Fibroblast of gingiva (primary cell): ENCODE results near the gene TIGD1.
A peak's percentile ranks its signal among the peaks of the same experiment; 100 is the strongest.

ENCODE experiments used
- DNase-seq: peaks from one replicate; pipeline ENCODE4 v3.0.0-alpha.2; 2011; ENCODE audit warnings: low read depth

TIGD1 gene

DNA sequence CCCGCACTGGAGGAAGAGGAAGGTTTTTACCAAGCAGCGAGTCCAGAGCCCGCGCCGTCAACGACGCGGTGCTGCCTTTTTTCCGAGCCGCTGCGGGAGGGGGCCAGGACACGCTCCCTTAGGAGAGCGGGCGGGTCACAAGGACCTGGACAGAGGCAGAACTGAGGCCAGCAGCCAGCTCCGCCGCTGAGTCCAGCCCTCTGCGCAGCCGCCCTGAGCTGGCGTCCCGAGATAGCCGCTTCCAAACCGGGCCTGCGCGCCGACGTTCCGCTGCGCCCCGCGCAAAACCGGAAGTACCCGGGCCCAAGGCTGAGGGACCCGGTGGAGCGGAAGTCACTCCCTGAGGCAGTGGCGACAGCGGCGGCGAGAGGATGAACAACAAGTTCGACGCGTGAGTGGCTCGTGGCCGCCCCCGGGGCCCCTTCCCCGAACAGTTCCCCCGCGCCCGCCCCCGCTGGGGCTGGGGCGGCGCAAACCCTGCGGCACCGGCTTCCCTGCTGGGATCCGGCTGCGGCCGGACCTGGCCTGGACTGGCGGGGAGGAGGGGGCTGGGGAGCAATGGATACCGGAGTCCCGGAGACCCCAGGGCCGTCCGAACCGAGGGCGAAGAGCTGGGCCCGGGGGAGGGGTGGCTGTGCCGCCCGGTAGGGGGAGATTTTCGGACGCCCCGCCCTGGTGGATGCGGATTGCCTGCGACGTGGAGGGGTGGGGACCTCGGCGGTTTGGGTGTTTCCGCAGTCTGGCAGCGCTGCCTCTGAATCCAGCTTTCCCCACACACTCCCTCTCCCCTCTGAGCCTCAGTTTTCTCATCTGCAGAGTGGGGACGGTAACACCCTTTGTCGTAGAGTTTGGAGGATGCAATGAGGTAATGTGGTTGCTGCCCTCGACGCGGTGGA lies at the start of gene TIGD1, which contains the start of gene EIF4E2:
TIGD1 (minus strand) TSS at position 204 of the 896 bp plus-strand sequence. CDS start 675 bp downstream, outside the sequence.
EIF4E2 (plus strand) TSS at position 336 of the 896 bp plus-strand sequence; CDS start at position 372, 36 bp downstream.
- peak; percentile 95 for DNase-seq

DNA sequence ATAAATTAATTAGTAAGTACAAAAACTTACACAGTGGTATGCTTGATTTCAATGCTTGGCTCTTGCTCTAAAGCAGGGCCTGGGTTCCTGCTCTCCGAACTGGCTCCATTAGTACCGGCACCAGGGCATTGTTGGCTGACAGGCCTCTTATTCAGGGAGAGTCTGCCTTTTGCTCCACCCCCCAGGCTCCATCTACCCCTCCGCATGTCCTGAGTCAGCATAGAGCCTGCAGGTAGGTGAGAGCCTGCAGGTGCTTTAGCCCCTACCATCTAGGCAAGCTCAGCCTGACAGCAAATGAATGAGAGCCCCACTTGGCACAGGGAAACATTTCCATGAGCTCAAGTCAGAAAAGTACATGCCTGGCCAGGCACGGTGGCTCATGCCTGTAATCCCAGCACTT lies 47.9 kb upstream of the TIGD1 start:
- DNase-seq = no peak

DNA sequence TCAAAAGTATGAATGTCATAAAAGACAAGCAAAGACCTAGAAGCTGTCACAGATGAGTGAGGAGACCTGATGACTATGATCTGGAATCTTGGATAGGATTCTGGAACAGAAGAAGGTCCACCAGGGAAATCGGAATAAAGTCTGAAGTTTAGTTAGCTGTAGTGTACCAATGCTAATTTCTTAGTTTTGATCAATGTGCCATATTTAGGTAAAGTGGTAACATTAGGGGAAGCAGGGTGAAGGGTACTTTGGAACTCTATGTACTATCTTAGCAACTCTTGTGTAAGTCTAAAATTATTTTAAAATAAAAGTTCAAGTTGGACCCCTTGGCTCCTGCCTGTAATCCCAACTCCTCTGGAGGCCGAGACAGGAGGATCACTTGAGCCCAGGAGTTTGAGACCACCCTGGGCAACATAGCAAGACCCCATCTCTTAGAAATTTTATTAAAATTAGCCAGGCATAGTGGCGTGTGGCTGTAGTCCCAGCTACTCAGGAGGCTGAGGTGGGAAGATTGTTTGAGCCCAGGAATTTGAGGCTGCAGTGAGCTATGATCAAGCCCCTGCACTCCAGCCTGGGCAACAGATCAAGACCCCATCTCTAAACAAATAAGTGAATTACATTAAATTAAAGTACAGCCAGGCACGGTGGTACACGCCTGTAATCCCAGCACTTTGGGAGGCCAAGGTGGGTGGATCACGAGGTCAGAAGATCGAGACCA lies 47.2 kb upstream of the TIGD1 start:
- no peak for DNase-seq

- DNase-seq = no peak
Observed at GRCh38 chr2:232593982-232594381, 43.6 kb upstream of the TIGD1 start.

DNA sequence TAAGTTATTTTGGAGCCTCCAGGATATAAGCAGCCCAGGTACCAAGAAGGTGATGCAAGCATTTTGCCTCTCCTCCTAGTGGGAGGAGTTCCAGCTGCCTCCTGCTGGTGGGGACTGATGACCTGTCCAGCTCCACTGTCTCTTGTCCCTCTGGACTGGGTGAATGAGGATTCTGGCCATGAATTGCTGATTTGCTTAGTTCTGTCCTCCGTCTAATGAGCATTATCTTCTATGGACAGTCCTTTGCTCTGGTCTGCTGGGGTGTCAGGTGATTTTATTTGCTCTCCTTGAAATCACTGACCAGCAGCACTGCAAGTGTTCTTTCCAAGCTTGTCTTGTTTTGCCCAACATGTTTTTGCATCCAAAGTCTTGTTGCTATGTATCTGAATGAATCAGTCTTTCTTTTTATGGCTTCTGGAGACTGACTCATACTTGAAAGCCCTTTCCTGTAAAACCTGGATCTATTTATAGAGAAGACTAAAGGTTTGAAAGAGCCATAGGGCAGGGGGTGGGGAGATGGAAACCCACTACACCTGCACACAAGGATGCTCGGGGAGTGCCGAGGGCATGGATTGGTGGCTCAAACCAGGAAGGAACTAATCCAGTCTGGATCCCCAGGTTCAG lies 42.5 kb upstream of the TIGD1 start:
- peak; percentile 66 for DNase-seq

- DNase-seq = peak; percentile 83
Observed at GRCh38 chr2:232588680-232589585, 38.6 kb upstream of the TIGD1 start.

DNA sequence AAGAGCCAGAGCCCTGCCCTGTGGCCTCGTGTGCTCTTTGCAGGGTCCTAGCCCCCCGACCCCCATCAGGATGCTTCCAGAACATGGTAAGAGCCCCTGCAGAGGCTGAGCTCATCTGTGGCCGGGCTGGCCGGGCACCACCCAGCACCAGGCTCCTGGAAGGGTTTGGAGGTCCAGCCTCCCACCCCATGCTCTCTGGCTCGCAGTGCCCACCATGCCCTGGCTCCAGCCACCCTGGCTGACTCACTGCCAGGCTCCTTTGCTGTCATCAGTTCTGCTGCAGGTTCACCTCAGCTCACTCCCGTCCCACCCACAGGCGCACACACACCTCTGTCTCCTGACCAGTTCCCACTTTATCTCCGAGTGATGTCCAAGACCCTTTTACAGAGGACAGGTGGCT lies 37.7 kb upstream of the TIGD1 start:
- no peak for DNase-seq

DNA sequence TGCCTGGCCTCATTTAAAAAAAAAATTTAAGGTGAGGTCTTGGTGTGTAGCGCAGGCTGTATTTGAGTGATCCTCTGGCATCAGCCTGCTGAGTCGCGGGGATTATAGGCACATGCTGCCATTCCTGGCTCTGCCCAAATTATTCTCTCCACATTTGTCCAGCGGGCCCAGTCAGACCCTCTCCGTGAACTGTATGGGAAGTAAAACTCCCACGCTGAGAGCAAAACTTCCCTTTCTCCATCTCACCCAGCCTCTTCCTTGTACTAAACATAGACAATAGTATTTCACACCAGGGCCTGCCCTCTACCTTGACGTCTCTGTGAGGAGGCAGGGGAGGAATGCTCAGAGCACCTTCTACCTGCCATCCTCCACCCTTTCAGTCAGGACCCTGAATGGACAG lies 37.2 kb upstream of the TIGD1 start:
- DNase-seq = no peak

DNA sequence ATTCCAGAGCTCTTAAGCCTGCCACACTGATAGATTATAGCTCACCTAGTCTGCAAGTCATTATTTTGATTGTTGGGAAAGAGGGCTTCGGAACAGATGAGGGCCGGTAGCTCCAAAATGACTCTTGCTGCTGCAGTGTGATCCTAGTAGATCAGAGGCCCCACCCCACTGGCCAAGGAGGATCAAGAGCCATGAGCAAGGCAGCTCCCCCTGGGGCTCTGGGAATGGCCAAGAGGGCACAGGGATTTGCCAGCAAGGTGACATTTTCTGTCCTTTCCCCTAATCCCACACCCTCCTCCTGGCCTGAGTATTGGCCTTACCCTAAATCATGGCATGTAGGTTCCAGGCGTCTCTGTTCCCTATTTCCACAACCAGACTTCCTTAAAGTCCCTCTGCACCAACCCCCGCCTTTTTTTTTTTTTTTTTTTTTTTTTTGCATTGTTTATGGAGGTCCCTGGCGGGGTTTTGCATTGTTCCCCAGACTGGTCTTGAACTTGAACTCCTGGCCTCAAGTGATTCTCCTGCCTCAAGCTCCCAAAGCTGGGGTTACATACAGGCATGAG lies 36.7 kb upstream of the TIGD1 start:
- DNase-seq = no peak

- no peak for DNase-seq
Observed at GRCh38 chr2:232584238-232584637, 33.9 kb upstream of the TIGD1 start.

DNA sequence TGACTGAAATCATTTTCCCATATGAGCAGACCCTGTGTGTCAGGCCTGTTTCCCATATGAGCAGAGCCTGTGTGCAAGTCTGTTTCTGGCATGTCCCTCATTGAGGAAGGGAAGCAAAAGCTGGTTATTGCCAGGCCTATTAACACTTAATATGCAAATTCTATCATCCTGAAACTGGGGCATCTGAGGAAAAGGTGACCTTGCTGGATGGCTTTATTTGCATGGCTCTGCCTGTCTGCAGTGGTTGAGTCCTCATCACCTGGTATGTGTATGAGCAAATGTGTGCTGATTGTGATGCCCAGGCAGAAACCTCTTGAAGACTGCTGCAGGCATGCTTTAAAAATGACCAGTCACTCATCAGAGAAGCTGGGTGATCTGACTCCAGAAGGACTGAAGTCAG lies 31.4 kb upstream of the TIGD1 start:
- DNase-seq = no peak

- DNase-seq = no peak
Observed at GRCh38 chr2:232580648-232580981, 30.3 kb upstream of the TIGD1 start.

DNA sequence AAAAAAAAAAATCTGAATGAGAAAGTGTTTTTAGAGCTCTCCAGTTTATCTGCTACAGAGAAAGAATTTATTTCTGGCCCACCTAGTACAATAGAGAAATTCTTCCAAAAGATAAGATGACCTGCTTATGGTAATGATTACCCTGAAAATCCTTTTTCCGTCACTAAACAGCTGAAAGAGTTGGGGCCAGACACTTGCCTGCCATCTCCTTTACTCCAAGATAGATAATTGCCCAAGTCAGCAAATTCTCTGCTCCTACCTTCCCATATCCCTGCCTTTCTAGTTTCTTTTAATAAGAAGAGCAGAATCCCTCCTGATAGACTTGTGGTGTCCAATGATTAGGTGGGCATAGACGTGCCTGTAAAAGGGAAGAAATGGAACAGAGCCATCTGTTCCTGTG lies 28.3 kb upstream of the TIGD1 start:
- DNase-seq = no peak

DNA sequence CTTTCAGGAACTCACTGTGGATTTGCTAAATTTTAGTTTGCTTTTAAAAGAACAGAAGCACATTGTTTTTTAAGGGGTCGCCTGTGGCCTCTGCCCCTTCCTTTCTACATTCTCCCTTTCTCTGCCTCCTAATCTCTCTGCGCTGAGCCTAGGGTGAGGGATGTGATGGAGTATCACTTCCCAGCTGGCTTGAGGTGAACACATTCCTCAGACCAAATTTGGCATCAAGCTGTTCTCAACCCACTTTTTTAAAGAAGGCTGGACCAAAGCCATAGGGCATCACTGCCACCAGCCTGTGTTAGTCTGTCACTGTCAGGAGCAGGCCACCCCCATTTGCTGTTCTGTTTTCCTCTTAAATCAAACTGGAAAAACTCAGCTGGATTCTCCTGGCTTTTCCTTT lies 27.5 kb upstream of the TIGD1 start:
- DNase-seq = no peak

GRCh38 chr2:232576995-232577394 lies 26.6 kb upstream of the TIGD1 start:
- peak; percentile 17 for DNase-seq

DNA sequence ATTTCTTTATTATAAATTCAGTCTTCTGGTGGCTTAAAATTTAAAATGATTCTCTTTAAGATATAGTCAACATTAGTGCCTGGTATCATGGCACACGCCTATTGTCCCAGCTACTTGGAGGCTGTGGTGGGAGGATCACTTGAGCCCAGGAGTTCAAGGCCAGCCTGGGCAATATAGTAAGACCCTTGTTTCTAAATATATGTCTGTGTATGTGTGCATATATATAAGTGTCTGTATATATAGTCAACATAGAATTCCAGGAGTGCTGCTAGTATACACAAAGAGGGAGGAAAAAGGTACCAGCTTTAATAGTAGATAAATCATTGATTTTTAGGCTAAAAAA lies 25.0 kb upstream of the TIGD1 start:
- DNase-seq = no peak

GRCh38 chr2:232574674-232575403 lies 24.5 kb upstream of the TIGD1 start:
- peak; percentile 83 for DNase-seq

GRCh38 chr2:232573771-232574435 lies 23.5 kb upstream of the TIGD1 start:
- DNase-seq = no peak

DNA sequence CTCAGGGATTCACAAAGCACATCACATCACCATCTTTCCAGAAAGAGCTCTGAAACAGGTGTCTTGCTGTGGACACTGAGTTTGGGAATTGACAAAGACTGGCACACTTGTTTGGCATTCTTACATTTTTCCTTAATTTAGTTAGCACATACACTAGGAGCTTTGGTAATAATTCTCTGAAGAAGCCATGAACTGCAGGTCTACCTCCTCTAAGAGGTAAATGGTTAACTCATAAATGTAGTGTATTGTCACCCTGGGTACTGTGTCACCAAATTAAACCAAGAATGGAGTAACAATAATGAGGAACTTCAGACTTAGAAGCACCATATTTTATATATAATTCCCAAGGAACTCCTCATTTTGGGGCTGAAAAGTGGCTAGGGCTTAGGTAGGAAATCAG lies 22.7 kb upstream of the TIGD1 start:
- DNase-seq = no peak

DNA sequence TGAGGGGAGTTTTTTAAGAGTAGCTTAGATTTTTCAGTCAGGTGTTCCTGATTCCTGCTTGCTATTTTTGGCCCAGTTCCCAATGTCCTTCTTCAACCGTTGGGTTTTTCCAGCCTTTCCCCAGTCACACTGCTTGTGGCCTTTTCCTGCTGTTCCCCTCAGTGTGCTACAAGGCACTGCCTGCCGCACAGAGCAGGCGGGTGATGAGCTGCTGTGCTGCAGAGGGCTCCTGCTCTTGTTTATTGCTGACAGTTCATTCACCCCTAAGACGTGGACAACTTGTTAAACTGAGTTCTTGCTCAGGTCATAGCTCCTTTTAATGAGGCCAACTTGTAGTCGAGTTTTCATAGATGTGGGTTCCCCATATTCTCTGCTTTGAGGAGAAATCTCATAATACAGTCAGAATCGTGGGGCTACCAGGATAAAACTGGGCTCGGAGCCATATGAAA lies 20.7 kb upstream of the TIGD1 start:
- DNase-seq = no peak
